ENCODE measurements around the gene PDZD7.

DNA sequence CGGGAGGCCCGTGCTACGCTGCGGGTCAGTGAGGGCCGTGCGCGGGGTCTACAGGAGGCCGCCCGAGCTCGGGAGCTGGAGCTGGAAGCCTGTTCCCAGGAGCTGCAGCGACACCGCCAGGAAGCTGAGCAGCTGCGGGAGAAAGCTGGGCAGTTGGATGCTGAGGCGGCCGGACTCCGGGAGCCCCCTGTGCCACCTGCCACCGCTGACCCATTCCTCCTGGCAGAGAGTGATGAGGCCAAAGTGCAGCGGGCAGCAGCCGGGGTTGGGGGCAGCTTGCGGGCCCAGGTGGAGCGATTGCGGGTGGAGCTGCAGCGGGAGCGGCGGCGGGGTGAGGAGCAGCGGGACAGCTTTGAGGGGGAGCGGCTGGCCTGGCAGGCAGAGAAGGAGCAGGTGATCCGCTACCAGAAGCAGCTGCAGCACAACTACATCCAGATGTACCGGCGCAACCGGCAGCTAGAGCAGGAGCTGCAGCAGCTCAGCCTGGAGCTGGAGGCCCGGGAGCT is 24.3 kb downstream of the PDZD7 start:
- no peak for TF ChIP-seq ZNF274 (IDR thresholded peaks at IDR 0.05; ENCODE audit: low read depth, low read length)
- no peak for TF ChIP-seq SUZ12 (IDR thresholded peaks at IDR 0.05; ENCODE audit: extremely low read depth, insufficient read depth, insufficient read length)
